OCI-LY3 (cell line): ENCODE data around the gene SAMM50.

Source experiments
- EZH2phosphoT487 ChIP-seq: fragments of 200-600 bp; shearing (Covaris generic); IDR thresholded peaks from 2 replicates; pipeline ENCODE4 v1.6.1; 2018; ENCODE audit warnings: antibody characterized with exemption, mixed run types, low read depth
- TF ChIP-seq, protein P1 (sequence below): fragments of 200-600, 300-600 bp; sonication (generic); IDR thresholded peaks from 2 replicates; pipeline ENCODE4 v1.5.1; 2014; ENCODE audit warnings: antibody characterized with exemption, low read length, low read depth

DNA sequence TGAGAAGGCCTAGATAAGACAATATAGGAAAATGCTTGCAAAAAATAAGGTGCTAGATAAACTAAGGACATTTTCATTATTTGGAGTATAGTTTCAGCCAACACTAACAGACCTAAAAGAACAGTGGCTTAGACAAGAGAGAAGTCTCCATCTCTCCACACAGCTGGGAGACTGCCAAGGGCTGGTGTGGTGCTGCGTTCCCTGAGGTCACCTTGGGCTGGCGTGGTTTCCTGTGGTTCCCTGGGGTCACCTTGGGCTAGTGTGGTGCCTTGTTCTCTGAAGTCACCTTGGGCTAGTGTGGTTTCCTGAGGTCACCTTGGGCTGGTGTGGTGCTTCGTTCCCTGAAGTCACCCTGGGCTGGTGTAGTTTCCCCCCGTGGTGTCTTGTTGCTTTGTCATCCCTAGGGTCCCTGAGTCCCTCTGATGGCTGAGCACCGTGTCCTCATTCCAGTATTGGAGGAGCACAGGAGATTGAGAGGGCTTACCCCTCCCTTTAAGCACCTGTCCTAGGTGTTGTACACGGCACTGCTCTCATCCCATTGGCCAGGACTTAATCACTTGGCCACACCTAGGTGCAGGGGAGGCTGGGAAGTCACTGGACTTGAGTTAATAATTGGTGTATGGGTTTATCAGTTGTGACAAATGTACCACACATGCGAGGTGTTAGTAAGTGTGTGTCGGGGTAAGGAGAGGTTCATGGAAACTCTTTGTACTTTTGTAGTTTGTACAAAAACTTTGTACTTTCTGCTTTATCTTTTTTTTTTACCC lies 14.9 kb downstream of the SAMM50 start:
- no peak for TF ChIP-seq EZH2phosphoT487
- TF ChIP-seq, protein P1, sequence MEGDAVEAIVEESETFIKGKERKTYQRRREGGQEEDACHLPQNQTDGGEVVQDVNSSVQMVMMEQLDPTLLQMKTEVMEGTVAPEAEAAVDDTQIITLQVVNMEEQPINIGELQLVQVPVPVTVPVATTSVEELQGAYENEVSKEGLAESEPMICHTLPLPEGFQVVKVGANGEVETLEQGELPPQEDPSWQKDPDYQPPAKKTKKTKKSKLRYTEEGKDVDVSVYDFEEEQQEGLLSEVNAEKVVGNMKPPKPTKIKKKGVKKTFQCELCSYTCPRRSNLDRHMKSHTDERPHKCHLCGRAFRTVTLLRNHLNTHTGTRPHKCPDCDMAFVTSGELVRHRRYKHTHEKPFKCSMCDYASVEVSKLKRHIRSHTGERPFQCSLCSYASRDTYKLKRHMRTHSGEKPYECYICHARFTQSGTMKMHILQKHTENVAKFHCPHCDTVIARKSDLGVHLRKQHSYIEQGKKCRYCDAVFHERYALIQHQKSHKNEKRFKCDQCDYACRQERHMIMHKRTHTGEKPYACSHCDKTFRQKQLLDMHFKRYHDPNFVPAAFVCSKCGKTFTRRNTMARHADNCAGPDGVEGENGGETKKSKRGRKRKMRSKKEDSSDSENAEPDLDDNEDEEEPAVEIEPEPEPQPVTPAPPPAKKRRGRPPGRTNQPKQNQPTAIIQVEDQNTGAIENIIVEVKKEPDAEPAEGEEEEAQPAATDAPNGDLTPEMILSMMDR: no peak
